ENCODE results near the gene HOXD1.

Gene HOXD1

GRCh38 chr2:176152350-176153181, 35.9 kb upstream of the HOXD1 start:
- FAIRE-seq (no peak), DNase-seq (ENCODE audit: extremely low spot score, insufficient read length, low read depth) (no peak)

DNA sequence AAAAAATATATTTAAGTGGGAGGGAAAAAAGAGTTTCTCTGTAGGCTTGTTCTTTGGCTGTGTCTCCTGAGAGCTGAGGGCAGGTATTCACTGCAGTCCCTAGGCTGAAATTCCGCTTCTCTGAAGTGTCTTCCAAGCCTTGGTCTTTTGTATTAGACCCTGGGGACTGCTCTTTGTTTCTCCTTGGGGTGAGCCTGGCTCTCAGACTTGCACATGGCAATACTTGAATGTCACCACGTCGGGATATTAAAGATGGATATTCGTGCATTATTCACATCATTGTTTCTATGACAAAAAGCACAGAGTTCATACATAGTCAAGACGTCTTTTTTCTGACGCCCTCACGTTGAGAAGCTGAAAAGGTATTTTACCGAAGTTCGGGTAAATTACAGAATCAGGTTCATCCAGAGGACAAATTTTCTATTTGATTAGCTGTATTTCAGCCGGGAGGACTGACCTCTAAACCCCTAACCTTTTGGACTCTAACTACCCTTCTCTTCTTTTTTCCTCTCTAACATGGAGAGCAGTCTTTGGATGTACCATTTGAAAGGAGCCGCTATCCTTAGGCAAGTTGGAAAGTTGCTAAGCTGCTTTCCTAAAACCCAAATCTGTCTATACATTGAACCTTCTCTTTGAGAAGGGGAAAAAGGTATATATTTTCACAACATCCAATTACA, 33.8 kb upstream of the HOXD1 start:
- DNase-seq (ENCODE audit: extremely low spot score, insufficient read length, low read depth) = no peak
- FAIRE-seq = no peak

GRCh38 chr2:176155356-176156044, 33.0 kb upstream of the HOXD1 start:
- DNase-seq (ENCODE audit: extremely low spot score, insufficient read length, low read depth) (no peak), FAIRE-seq (no peak)

- FAIRE-seq (no peak), DNase-seq (ENCODE audit: extremely low spot score, insufficient read length, low read depth) (no peak)
Observed at GRCh38 chr2:176156301-176156806, 32.1 kb upstream of the HOXD1 start.

GRCh38 chr2:176156807-176157498, 31.5 kb upstream of the HOXD1 start, which contains the start of gene HOXD3:
TSS of gene HOXD3 (plus strand) at chr2:176157307. CDS start at chr2:176169115, 11,808 bp downstream.
- no peak for DNase-seq (ENCODE audit: extremely low spot score, insufficient read length, low read depth)
- FAIRE-seq = no peak

DNA sequence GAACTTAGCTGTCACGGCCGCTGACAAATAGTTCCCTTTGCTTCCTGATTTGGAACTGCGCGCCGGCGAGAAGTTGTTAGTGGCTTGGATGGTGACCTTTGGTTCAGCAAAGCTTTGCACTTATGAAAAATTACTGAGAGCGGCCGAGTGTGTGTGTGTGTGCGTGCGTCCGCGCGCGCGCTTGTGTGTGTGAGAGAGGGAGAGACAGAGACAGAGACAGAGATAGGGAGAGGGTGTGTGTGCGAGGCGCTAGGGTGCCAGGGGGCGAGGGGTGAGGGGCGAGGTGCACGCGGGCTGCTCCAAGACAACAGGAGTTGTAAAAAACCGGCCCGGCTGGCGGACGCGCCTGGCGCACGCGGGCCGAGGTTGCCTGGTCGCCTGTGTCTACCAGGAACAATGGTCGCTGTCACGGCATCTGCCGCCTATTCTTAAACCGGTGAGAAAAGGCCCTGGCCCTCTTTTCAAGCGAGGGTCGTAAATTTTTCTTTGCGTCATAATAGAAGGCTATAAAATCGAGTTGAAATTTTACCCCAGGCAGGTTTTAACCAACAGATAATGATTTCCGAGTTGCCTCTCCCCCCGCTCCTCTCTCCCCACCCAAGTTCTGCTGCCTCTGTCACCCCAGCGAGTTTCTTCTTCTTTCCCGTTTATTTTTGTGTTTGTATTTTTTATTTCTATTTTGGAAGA, 30.8 kb upstream of the HOXD1 start:
- no peak for DNase-seq (ENCODE audit: extremely low spot score, insufficient read length, low read depth)

GRCh38 chr2:176158186-176158591, 30.3 kb upstream of the HOXD1 start:
- FAIRE-seq (no peak), DNase-seq (ENCODE audit: extremely low spot score, insufficient read length, low read depth) (no peak)

More for the DNA sequence above, 30.8 kb upstream of the HOXD1 start:
- FAIRE-seq = no peak

DNA sequence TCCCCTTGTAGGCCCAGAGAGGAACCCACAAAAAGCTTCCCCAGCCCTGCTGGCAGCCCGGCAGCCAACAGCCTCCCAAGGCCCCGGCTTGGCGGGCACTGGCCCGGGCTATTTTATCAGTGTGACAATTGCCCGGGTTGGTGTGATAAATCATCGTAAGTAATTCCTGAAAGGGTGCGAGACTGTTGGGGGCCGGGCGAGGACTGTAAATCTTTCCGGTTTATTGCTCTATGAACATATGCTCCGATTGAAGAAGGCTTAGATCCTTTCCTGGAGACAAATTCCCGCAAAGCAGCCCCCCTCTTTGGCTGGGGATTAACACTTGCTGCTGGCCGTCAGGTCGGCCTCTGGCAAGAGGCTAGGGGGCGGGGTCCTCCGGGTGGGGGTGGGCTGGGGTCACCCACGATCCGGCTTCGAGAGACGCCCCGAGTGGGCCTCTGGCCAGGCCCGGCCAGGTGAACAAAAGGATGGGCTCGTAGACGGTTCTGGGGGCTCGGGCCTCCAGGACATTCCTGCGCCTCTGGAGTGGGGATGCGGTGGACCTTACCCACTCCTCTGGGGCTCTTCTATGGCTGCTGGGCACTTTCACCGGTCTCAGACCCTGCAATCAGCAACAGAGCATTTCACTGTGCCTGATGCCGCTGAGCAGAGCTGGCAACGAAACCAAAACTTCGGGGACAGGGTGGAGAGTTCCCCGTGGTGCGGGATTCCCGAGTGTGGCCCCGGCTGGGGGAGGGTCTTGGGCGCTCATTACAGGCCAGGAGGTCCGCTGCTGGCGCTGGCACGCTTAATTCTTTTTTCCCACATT, 29.4 kb upstream of the HOXD1 start:
- DNase-seq (ENCODE audit: extremely low spot score, insufficient read length, low read depth) (no peak), FAIRE-seq (no peak)

GRCh38 chr2:176159663-176160250, 28.7 kb upstream of the HOXD1 start:
- no peak for DNase-seq (ENCODE audit: extremely low spot score, insufficient read length, low read depth)
- FAIRE-seq = no peak

DNA sequence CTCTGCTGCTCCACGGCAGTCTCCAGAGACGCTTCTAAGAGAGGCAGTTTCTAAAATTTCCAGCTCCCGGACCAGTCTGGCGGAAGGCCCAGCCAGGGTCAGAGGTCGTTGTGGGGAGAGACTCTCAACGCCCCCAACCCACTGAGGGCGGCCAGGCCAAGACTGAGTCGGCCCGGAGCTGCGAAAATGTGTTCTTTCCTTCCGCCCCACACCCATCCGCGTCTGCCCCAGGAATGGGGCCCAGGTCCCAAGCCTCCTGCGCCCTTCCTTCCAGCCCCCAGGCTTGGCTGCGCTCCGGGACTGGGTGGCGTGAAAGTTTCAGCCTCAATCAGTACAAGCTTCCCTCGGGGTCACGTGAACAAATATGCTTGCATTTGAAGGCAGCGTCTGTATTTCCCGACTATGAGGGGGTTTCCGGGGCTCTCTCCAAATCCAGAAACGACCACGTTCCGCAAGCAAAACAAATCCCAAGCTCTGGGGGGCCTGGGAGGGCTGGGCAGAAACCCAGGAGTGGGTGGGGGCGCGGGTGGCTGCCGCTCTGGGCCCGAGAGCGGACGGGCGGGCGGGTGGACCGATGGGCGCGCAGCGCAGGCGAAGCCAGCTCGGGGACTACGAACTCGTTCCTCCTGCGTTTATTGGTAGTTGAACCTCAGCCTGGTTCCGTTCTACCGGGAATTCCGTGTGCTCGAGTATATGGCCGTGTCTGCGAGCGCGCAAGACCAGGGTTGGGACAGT, 28.1 kb upstream of the HOXD1 start:
- FAIRE-seq (no peak), DNase-seq (ENCODE audit: extremely low spot score, insufficient read length, low read depth) (no peak)

- FAIRE-seq = no peak
Observed at GRCh38 chr2:176160986-176161824, 27.3 kb upstream of the HOXD1 start.

DNA sequence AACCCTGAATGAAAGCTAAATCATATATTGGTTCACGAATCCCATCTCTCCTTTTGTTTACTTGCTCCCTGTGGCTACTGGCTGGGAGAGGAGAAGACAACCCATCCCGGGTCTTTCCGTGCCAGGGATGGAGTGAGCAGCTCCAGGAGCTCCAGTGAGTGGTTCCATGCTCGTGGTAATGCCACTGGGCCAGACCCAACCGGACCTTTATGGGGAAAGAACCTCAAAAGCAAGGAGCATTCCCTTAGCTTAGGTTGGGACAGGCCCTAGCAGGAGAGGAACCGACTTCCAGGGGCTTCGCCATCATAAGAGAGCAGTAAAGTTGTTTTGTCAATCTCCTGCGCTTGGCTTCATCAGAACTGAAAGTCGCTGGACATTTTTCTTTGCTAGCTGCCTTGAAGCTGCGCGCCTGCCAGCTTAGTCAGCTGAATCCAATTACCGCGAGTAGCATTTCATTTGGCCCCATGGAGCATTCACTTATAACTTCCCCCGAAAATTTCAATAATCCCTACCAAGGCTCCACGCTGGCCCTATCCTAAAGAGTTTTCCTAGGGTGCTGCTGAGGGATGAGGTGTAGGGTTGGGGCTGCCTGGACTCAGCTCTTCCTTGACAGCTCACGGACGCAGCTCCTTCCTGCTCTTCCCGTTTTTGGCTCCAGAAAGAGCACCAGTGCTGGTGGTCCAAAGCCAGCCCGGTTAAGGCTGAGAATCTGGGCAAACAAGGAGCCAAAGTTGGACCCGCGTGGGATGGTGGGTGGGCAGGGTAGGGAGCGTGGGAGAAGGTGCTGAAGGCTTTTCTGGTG, 26.4 kb upstream of the HOXD1 start:
- no peak for FAIRE-seq
- no peak for DNase-seq (ENCODE audit: extremely low spot score, insufficient read length, low read depth)

More at GRCh38 chr2:176160986-176161824, 27.3 kb upstream of the HOXD1 start:
- no peak for DNase-seq (ENCODE audit: extremely low spot score, insufficient read length, low read depth)

- FAIRE-seq = no peak
- no peak for DNase-seq (ENCODE audit: extremely low spot score, insufficient read length, low read depth)
Observed at GRCh38 chr2:176162911-176163671, 25.4 kb upstream of the HOXD1 start.

- no peak for DNase-seq (ENCODE audit: extremely low spot score, insufficient read length, low read depth)
Observed at GRCh38 chr2:176163672-176164056, 24.8 kb upstream of the HOXD1 start.

DNA sequence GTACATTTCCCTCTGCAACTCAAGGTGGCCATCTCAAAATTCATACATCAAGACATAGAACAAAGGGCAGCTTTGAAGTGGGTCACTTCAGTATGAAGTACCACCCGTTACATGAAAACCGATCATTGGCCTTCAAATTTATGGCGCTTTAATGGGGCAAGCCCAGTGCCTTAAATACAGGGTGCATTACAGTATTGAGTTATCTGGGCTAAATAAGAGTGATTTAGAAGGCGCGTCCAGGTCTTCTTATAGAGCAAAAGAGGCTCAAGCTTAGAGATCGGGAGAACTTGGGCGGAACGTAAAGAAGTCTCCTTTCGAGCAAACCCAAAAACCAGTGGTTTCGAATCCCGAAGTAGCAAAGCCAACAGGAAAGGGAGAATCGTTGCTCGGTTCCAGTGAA, 24.3 kb upstream of the HOXD1 start:
- FAIRE-seq (no peak), DNase-seq (ENCODE audit: extremely low spot score, insufficient read length, low read depth) (no peak)

More at GRCh38 chr2:176163672-176164056, 24.8 kb upstream of the HOXD1 start:
- FAIRE-seq = no peak
